ENCODE data around the gene BICD1. TPM values are rescaled to one million over a fixed set of nuclear protein-coding genes. Genes with fewer than 3 reads are reported as not detected.

Gene BICD1
- total RNA-seq, 1 experiment from 2014 or later: 45.6 TPM

- no peak for TF ChIP-seq CTCF (IDR thresholded peaks at IDR 0.05; ENCODE audit: unreplicated experiment)
- intact Hi-C loops (cut with micrococcal nuclease; ENCODE audit: unreplicated experiment): no loop called here
- no peak for DNase-seq
- Mint-ChIP-seq H3K27ac (ENCODE audit: unreplicated experiment) (no peak overlapping the region), H3K4me1 (ENCODE audit: low read depth, unreplicated experiment) (no peaks in the 10 kb centered on the region), H3K36me3 (ENCODE audit: insufficient read depth, unreplicated experiment) (no peaks in the 10 kb centered on the region), H3K4me3 (ENCODE audit: low read depth, unreplicated experiment) (no peak overlapping the region), H3K9me3 (ENCODE audit: low read depth, unreplicated experiment) (no peaks in the 10 kb centered on the region), H3K27me3 (ENCODE audit: unreplicated experiment) (no peaks in the 10 kb centered on the region)
- CTCF ChIA-PET: no interaction called here
- BruUV-seq (replicated peaks): no TSS peak
Measured at GRCh38 chr12:32261638-32262037, 155.0 kb downstream of the BICD1 start.

GRCh38 chr12:32264961-32265360 lies 158.3 kb downstream of the BICD1 start:
- H3K4me3 Mint-ChIP-seq (ENCODE audit: low read depth, unreplicated experiment): no peak overlapping the region
- BruUV-seq (replicated peaks): no TSS peak
- H3K4me1 Mint-ChIP-seq (ENCODE audit: low read depth, unreplicated experiment): no peaks in the 10 kb centered on the region
- H3K9me3 Mint-ChIP-seq (ENCODE audit: low read depth, unreplicated experiment): no peaks in the 10 kb centered on the region
- H3K27ac Mint-ChIP-seq (ENCODE audit: unreplicated experiment): no peak overlapping the region
- no peak for DNase-seq
- CTCF ChIA-PET: no interaction called here
- no peak for TF ChIP-seq CTCF (IDR thresholded peaks at IDR 0.05; ENCODE audit: unreplicated experiment)
- no peaks in the 10 kb centered on the region for H3K27me3 Mint-ChIP-seq (ENCODE audit: unreplicated experiment)
- intact Hi-C loops (cut with micrococcal nuclease; ENCODE audit: unreplicated experiment): no loop called here
- no peaks in the 10 kb centered on the region for H3K36me3 Mint-ChIP-seq (ENCODE audit: insufficient read depth, unreplicated experiment)

GRCh38 chr12:32265456-32265855 lies 158.8 kb downstream of the BICD1 start:
- H3K9me3 Mint-ChIP-seq (ENCODE audit: low read depth, unreplicated experiment): no peaks in the 10 kb centered on the region
- no peaks in the 10 kb centered on the region for H3K27me3 Mint-ChIP-seq (ENCODE audit: unreplicated experiment)
- H3K27ac Mint-ChIP-seq (ENCODE audit: unreplicated experiment): no peak overlapping the region
- peaks cover under 1% of the 10 kb centered on the region for H3K4me1 Mint-ChIP-seq (ENCODE audit: low read depth, unreplicated experiment)
- no peak for DNase-seq
- no TSS peak for BruUV-seq (replicated peaks)
- TF ChIP-seq CTCF (IDR thresholded peaks at IDR 0.05; ENCODE audit: unreplicated experiment): no peak
- intact Hi-C loops (cut with micrococcal nuclease; ENCODE audit: unreplicated experiment): no loop called here
- no peaks in the 10 kb centered on the region for H3K36me3 Mint-ChIP-seq (ENCODE audit: insufficient read depth, unreplicated experiment)
- H3K4me3 Mint-ChIP-seq (ENCODE audit: low read depth, unreplicated experiment): no peak overlapping the region
- CTCF ChIA-PET: interaction anchor here (0.7 kb wide), 1 partner anchor 250 kb away, joined by 3 read pairs; no protein-coding TSS in a partner anchor

- CTCF ChIA-PET: interaction anchor here (0.7 kb wide), 1 partner anchor 251 kb away, joined by 3 read pairs; no protein-coding TSS in a partner anchor
- H3K27ac Mint-ChIP-seq (ENCODE audit: unreplicated experiment): no peak overlapping the region
- TF ChIP-seq CTCF (IDR thresholded peaks at IDR 0.05; ENCODE audit: unreplicated experiment): no peak
- DNase-seq: no peak
- no TSS peak for BruUV-seq (replicated peaks)
- peaks cover 6% of the 10 kb centered on the region for H3K4me1 Mint-ChIP-seq (ENCODE audit: low read depth, unreplicated experiment)
- H3K36me3 Mint-ChIP-seq (ENCODE audit: insufficient read depth, unreplicated experiment): no peaks in the 10 kb centered on the region
- intact Hi-C loops (cut with micrococcal nuclease; ENCODE audit: unreplicated experiment): no loop called here
- no peaks in the 10 kb centered on the region for H3K27me3 Mint-ChIP-seq (ENCODE audit: unreplicated experiment)
- H3K9me3 Mint-ChIP-seq (ENCODE audit: low read depth, unreplicated experiment): no peaks in the 10 kb centered on the region
- H3K4me3 Mint-ChIP-seq (ENCODE audit: low read depth, unreplicated experiment): no peak overlapping the region
Measured at GRCh38 chr12:32265951-32266350, 159.3 kb downstream of the BICD1 start.
